GM18870 (cell line): Measurements from ENCODE around the gene SP6.

Experiments
- ATAC-seq: cut with Tn5 transposase; IDR thresholded peaks from one replicate; pipeline ENCODE4 v1.9.1; 2021; ENCODE audit warnings: moderate library complexity; ENCODE audit not compliant: unreplicated experiment

Gene SP6

GRCh38 chr17:47857551-47858455 lies 6.8 kb upstream of the SP6 start:
- no peak for ATAC-seq

- ATAC-seq: no peak
These were observed 5.9 kb upstream of the SP6 start for GRCh38 chr17:47856830-47857229.

GRCh38 chr17:47855737-47856136 lies 4.8 kb upstream of the SP6 start:
- ATAC-seq: no peak

GRCh38 chr17:47853616-47854015 lies 2.7 kb upstream of the SP6 start:
- ATAC-seq: no peak

GRCh38 chr17:47852113-47852949 lies 1.4 kb upstream of the SP6 start:
- ATAC-seq: no peak

- ATAC-seq: no peak
These were observed 775 bp upstream of the SP6 start for GRCh38 chr17:47851764-47852112.

GRCh38 chr17:47850373-47850691 lies 631 bp downstream of the SP6 start:
- no peak for ATAC-seq

- ATAC-seq: no peak
These were observed 2.8 kb downstream of the SP6 start for GRCh38 chr17:47848198-47848513.

GRCh38 chr17:47847341-47848197 lies 3.4 kb downstream of the SP6 start:
- no peak for ATAC-seq

GRCh38 chr17:47846716-47847340 lies 4.1 kb downstream of the SP6 start:
- ATAC-seq: no peak

- ATAC-seq: no peak
These were observed 5.3 kb downstream of the SP6 start for GRCh38 chr17:47845716-47846075.

- no peak for ATAC-seq
These were observed 5.9 kb downstream of the SP6 start for GRCh38 chr17:47844814-47845715.

- ATAC-seq: no peak
These were observed 6.7 kb downstream of the SP6 start for GRCh38 chr17:47844227-47844626.

GRCh38 chr17:47843391-47843730 lies 7.6 kb downstream of the SP6 start:
- ATAC-seq: no peak

- ATAC-seq: no peak
These were observed 9.3 kb downstream of the SP6 start for GRCh38 chr17:47841488-47842291.

- ATAC-seq: no peak
These were observed 10.0 kb downstream of the SP6 start, which contains the start of gene SCRN2 for GRCh38 chr17:47840742-47841487. TSS of gene SCRN2 (minus strand) at chr17:47841273. CDS start at chr17:47840843, 430 bp downstream.

GRCh38 chr17:47840001-47840741 lies 10.8 kb downstream of the SP6 start:
- ATAC-seq: no peak

GRCh38 chr17:47839071-47839470 lies 11.9 kb downstream of the SP6 start:
- no peak for ATAC-seq
